ENCODE measurements around the gene UBE4B.

DNA sequence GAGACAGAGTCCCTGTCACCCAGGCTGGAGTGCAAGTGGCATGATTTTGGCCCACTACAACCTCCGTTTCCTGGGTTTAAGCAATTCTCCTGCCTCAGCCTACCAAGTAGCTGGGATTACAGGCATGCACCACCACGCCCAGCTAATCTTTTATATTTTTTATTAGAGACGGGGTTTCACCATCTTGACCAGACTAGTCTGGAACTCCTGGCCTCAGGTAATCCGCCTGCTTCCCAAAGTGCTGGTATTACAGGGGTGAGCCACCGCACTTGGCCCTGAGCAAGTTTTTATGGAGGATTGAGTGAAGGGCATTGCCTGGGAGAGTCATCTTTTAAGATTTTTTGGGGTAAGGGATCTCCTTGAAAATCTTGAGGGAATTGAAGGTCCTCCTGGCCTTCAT is 28.5 kb downstream of the UBE4B start:
- TF ChIP-seq, protein P1, sequence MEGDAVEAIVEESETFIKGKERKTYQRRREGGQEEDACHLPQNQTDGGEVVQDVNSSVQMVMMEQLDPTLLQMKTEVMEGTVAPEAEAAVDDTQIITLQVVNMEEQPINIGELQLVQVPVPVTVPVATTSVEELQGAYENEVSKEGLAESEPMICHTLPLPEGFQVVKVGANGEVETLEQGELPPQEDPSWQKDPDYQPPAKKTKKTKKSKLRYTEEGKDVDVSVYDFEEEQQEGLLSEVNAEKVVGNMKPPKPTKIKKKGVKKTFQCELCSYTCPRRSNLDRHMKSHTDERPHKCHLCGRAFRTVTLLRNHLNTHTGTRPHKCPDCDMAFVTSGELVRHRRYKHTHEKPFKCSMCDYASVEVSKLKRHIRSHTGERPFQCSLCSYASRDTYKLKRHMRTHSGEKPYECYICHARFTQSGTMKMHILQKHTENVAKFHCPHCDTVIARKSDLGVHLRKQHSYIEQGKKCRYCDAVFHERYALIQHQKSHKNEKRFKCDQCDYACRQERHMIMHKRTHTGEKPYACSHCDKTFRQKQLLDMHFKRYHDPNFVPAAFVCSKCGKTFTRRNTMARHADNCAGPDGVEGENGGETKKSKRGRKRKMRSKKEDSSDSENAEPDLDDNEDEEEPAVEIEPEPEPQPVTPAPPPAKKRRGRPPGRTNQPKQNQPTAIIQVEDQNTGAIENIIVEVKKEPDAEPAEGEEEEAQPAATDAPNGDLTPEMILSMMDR (conservative IDR thresholded peaks at IDR 0.05; ENCODE audit: low read depth, low read length): no peak
- TF ChIP-seq RAD21 (IDR thresholded peaks at IDR 0.05; ENCODE audit: low read length): no peak
- TF ChIP-seq POLR2A (IDR thresholded peaks at IDR 0.05; ENCODE audit: low read depth, low read length): no peak
- no peak for TF ChIP-seq MXI1 (IDR thresholded peaks at IDR 0.05; ENCODE audit: borderline replicate concordance, low read depth, low read length)
- no peak for TF ChIP-seq RFX5 (IDR thresholded peaks at IDR 0.05; ENCODE audit: low read depth, low read length)
- no peak for TF ChIP-seq SMC3 (IDR thresholded peaks at IDR 0.05; ENCODE audit: low read depth, low read length)
- no peak for TF ChIP-seq MAFK (IDR thresholded peaks at IDR 0.05; ENCODE audit: low read depth, low read length)
- no peak for TF ChIP-seq USF2 (IDR thresholded peaks at IDR 0.05; ENCODE audit: low read depth, low read length)
- TF ChIP-seq RCOR1 (IDR thresholded peaks at IDR 0.05; ENCODE audit: insufficient replicate concordance, low read length): no peak
- TF ChIP-seq BHLHE40 (IDR thresholded peaks at IDR 0.05; ENCODE audit: low read depth, low read length): no peak
